ENCODE results near the gene UMODL1.

UMODL1 gene

DNA sequence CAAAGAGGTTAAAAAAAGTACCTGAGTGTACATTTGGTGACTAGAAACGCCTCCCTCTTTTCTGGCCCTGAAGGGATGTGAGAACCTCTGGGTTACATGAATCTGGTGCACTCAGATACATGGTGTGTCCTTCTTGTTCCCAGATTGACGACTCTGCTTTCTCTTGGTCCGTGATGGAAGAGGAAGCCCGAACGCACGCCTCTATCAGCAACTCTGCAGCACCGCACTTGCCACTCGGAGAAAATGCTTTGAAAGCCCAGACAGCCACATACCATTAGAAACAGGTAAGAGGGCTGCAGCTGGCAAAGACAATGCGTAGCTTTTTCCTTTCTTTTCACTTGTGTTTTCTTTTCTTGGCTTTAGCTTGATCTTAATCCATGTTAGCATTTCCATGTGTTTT lies 39.9 kb upstream of the UMODL1 start:
- no peaks in the 10 kb centered on the region for H3K4me1 ChIP-seq (ENCODE audit: insufficient read depth, low read length)
- H3K9me3 ChIP-seq (ENCODE audit: low read length): no peaks in the 10 kb centered on the region
- H3K27ac ChIP-seq (ENCODE audit: low read depth, low read length): no peak overlapping the region
- H3K9ac ChIP-seq (ENCODE audit: low read length): no peak overlapping the region
- no peak overlapping the region for H3K4me3 ChIP-seq (ENCODE audit: low read depth in 1 of 2, low read length in 2 of 2)
- H3K36me3 ChIP-seq (ENCODE audit: insufficient read depth, low read length): no peaks in the 10 kb centered on the region
- H3K27me3 ChIP-seq (ENCODE audit: control insufficient read depth in 1 of 2, insufficient read depth in 2 of 2, low read length in 2 of 2): peaks cover 0 to 4% of the 10 kb centered on the region in 2 donors

- no peak overlapping the region for H3K9ac ChIP-seq (ENCODE audit: low read length)
- no peaks in the 10 kb centered on the region for H3K9me3 ChIP-seq (ENCODE audit: low read length)
- H3K36me3 ChIP-seq (ENCODE audit: insufficient read depth, low read length): no peaks in the 10 kb centered on the region
- H3K27me3 ChIP-seq (ENCODE audit: control insufficient read depth in 1 of 2, insufficient read depth in 2 of 2, low read length in 2 of 2): peaks cover 0 to 4% of the 10 kb centered on the region in 2 donors
- no peak overlapping the region for H3K27ac ChIP-seq (ENCODE audit: low read depth, low read length)
- no peaks in the 10 kb centered on the region for H3K4me1 ChIP-seq (ENCODE audit: insufficient read depth, low read length)
- H3K4me3 ChIP-seq (ENCODE audit: low read depth in 1 of 2, low read length in 2 of 2): no peak overlapping the region
Observed at GRCh38 chr21:42031816-42032215, 39.3 kb upstream of the UMODL1 start.

GRCh38 chr21:42032266-42032665 lies 38.9 kb upstream of the UMODL1 start:
- Histone ChIP-seq H3K27me3 (ENCODE audit: control insufficient read depth in 1 of 2, insufficient read depth in 2 of 2, low read length in 2 of 2) (peaks cover 0 to 4% of the 10 kb centered on the region in 2 donors), H3K36me3 (ENCODE audit: insufficient read depth, low read length) (no peaks in the 10 kb centered on the region), H3K4me1 (ENCODE audit: insufficient read depth, low read length) (no peaks in the 10 kb centered on the region), H3K4me3 (ENCODE audit: low read depth in 1 of 2, low read length in 2 of 2) (no peak overlapping the region), H3K27ac (ENCODE audit: low read depth, low read length) (no peak overlapping the region), H3K9me3 (ENCODE audit: low read length) (no peaks in the 10 kb centered on the region), H3K9ac (ENCODE audit: low read length) (no peak overlapping the region)

- no peak overlapping the region for H3K27ac ChIP-seq (ENCODE audit: low read depth, low read length)
- no peak overlapping the region for H3K9ac ChIP-seq (ENCODE audit: low read length)
- no peak overlapping the region for H3K4me3 ChIP-seq (ENCODE audit: low read depth in 1 of 2, low read length in 2 of 2)
- no peaks in the 10 kb centered on the region for H3K4me1 ChIP-seq (ENCODE audit: insufficient read depth, low read length)
- H3K36me3 ChIP-seq (ENCODE audit: insufficient read depth, low read length): no peaks in the 10 kb centered on the region
- peaks cover 0 to 4% of the 10 kb centered on the region in 2 donors for H3K27me3 ChIP-seq (ENCODE audit: control insufficient read depth in 1 of 2, insufficient read depth in 2 of 2, low read length in 2 of 2)
- no peaks in the 10 kb centered on the region for H3K9me3 ChIP-seq (ENCODE audit: low read length)
Observed at GRCh38 chr21:42032968-42033367, 38.1 kb upstream of the UMODL1 start.

DNA sequence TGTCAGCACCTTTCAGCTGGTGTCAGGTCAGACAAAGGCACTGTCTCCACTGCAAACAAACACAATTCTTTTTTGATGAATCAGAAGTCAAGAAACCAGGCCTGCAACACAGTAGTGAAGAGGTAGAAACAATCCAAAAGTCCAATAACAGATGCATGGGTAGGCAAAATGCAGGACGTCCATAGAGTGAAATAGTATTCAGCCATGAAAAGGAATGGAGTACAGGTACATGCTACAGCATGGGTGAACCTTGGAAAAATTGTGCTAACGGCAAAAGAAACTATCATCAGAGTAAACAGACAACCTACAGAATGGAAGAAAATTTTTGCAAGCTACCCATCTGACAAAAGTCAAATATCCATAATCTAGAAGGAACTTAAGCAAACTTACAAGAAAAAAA lies 34.8 kb upstream of the UMODL1 start:
- Histone ChIP-seq H3K9ac (ENCODE audit: low read length) (no peak overlapping the region), H3K4me1 (ENCODE audit: insufficient read depth, low read length) (no peaks in the 10 kb centered on the region), H3K9me3 (ENCODE audit: low read length) (no peaks in the 10 kb centered on the region)

GRCh38 chr21:42037516-42037915 lies 33.6 kb upstream of the UMODL1 start:
- H3K36me3 ChIP-seq (ENCODE audit: insufficient read depth, low read length): no peaks in the 10 kb centered on the region
- H3K27me3 ChIP-seq (ENCODE audit: control insufficient read depth in 1 of 2, insufficient read depth in 2 of 2, low read length in 2 of 2): peaks cover 0 to 4% of the 10 kb centered on the region in 2 donors
- H3K9me3 ChIP-seq (ENCODE audit: low read length): no peaks in the 10 kb centered on the region
- no peaks in the 10 kb centered on the region for H3K4me1 ChIP-seq (ENCODE audit: insufficient read depth, low read length)
- no peak overlapping the region for H3K27ac ChIP-seq (ENCODE audit: low read depth, low read length)
- H3K9ac ChIP-seq (ENCODE audit: low read length): no peak overlapping the region
- no peak overlapping the region for H3K4me3 ChIP-seq (ENCODE audit: low read depth in 1 of 2, low read length in 2 of 2)

More for the DNA sequence above, 34.8 kb upstream of the UMODL1 start:
- H3K36me3 ChIP-seq (ENCODE audit: insufficient read depth, low read length): no peaks in the 10 kb centered on the region
- H3K27me3 ChIP-seq (ENCODE audit: control insufficient read depth in 1 of 2, insufficient read depth in 2 of 2, low read length in 2 of 2): peaks cover 0 to 4% of the 10 kb centered on the region in 2 donors
- H3K4me3 ChIP-seq (ENCODE audit: low read depth in 1 of 2, low read length in 2 of 2): no peak overlapping the region
- no peak overlapping the region for H3K27ac ChIP-seq (ENCODE audit: low read depth, low read length)

DNA sequence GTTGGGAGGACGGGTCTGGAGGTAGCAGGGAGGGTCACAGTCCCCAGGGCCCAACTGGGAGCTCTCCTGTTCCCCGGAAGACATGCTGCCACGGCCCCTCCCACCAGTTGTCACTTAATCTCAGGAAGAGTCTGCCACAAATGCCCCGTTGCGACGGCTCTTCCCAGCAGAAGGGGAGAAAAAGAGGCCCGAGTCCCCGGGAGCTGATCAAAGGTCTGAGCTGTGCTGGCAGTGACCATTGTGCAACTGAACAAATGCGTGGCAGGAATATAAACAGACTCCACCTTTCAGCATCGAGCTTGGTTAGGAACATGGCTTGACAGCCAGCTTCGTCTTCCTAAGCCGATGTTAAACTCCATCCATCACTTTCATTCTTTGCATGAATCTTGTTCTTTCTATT lies 33.2 kb upstream of the UMODL1 start:
- Histone ChIP-seq H3K4me3 (ENCODE audit: low read depth in 1 of 2, low read length in 2 of 2) (no peak overlapping the region), H3K36me3 (ENCODE audit: insufficient read depth, low read length) (no peaks in the 10 kb centered on the region), H3K4me1 (ENCODE audit: insufficient read depth, low read length) (no peaks in the 10 kb centered on the region), H3K9me3 (ENCODE audit: low read length) (no peaks in the 10 kb centered on the region), H3K27ac (ENCODE audit: low read depth, low read length) (no peak overlapping the region), H3K27me3 (ENCODE audit: control insufficient read depth in 1 of 2, insufficient read depth in 2 of 2, low read length in 2 of 2) (peaks cover 0 to 3% of the 10 kb centered on the region in 2 donors), H3K9ac (ENCODE audit: low read length) (no peak overlapping the region)

DNA sequence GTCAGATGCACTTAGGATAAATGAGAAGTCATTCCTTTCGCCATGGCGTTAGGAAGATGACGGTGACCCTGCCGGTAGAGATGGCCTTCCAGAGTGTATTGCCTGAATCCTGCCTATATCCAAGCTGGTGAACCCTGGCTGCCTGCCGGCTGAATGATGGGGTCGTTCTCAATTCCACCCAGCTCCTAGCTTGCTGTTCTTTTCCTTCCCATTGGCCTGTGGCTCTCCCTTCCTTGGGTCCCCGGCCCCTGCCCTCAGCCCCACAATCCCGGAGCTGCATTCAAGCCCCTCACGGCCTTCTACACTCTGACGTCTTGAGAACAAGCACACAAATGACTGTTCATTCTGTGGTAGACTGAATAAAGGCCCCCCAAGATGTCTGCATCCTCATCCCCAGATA lies 32.7 kb upstream of the UMODL1 start:
- Histone ChIP-seq H3K9me3 (ENCODE audit: low read length) (no peaks in the 10 kb centered on the region), H3K4me1 (ENCODE audit: insufficient read depth, low read length) (no peaks in the 10 kb centered on the region), H3K36me3 (ENCODE audit: insufficient read depth, low read length) (no peaks in the 10 kb centered on the region), H3K27me3 (ENCODE audit: control insufficient read depth in 1 of 2, insufficient read depth in 2 of 2, low read length in 2 of 2) (no peaks in the 10 kb centered on the region), H3K27ac (ENCODE audit: low read depth, low read length) (no peak overlapping the region), H3K4me3 (ENCODE audit: low read depth in 1 of 2, low read length in 2 of 2) (no peak overlapping the region), H3K9ac (ENCODE audit: low read length) (no peak overlapping the region)

GRCh38 chr21:42038826-42039425 lies 32.2 kb upstream of the UMODL1 start:
- Histone ChIP-seq H3K9me3 (ENCODE audit: low read length) (no peaks in the 10 kb centered on the region), H3K27ac (ENCODE audit: low read depth, low read length) (no peak overlapping the region), H3K4me1 (ENCODE audit: insufficient read depth, low read length) (no peaks in the 10 kb centered on the region), H3K9ac (ENCODE audit: low read length) (no peak overlapping the region), H3K4me3 (ENCODE audit: low read depth in 1 of 2, low read length in 2 of 2) (no peak overlapping the region), H3K36me3 (ENCODE audit: insufficient read depth, low read length) (no peaks in the 10 kb centered on the region), H3K27me3 (ENCODE audit: control insufficient read depth in 1 of 2, insufficient read depth in 2 of 2, low read length in 2 of 2) (no peaks in the 10 kb centered on the region)

GRCh38 chr21:42039470-42039901 lies 31.6 kb upstream of the UMODL1 start:
- Histone ChIP-seq H3K27ac (ENCODE audit: low read depth, low read length) (no peak overlapping the region), H3K27me3 (ENCODE audit: control insufficient read depth in 1 of 2, insufficient read depth in 2 of 2, low read length in 2 of 2) (no peaks in the 10 kb centered on the region), H3K4me1 (ENCODE audit: insufficient read depth, low read length) (no peaks in the 10 kb centered on the region), H3K4me3 (ENCODE audit: low read depth in 1 of 2, low read length in 2 of 2) (no peak overlapping the region), H3K9ac (ENCODE audit: low read length) (no peak overlapping the region), H3K9me3 (ENCODE audit: low read length) (no peaks in the 10 kb centered on the region), H3K36me3 (ENCODE audit: insufficient read depth, low read length) (no peaks in the 10 kb centered on the region)

GRCh38 chr21:42039911-42040351 lies 31.2 kb upstream of the UMODL1 start:
- H3K36me3 ChIP-seq (ENCODE audit: insufficient read depth, low read length): no peaks in the 10 kb centered on the region
- no peak overlapping the region for H3K4me3 ChIP-seq (ENCODE audit: low read depth in 1 of 2, low read length in 2 of 2)
- no peaks in the 10 kb centered on the region for H3K9me3 ChIP-seq (ENCODE audit: low read length)
- no peaks in the 10 kb centered on the region for H3K4me1 ChIP-seq (ENCODE audit: insufficient read depth, low read length)
- H3K27ac ChIP-seq (ENCODE audit: low read depth, low read length): no peak overlapping the region
- H3K9ac ChIP-seq (ENCODE audit: low read length): no peak overlapping the region
- no peaks in the 10 kb centered on the region for H3K27me3 ChIP-seq (ENCODE audit: control insufficient read depth in 1 of 2, insufficient read depth in 2 of 2, low read length in 2 of 2)

DNA sequence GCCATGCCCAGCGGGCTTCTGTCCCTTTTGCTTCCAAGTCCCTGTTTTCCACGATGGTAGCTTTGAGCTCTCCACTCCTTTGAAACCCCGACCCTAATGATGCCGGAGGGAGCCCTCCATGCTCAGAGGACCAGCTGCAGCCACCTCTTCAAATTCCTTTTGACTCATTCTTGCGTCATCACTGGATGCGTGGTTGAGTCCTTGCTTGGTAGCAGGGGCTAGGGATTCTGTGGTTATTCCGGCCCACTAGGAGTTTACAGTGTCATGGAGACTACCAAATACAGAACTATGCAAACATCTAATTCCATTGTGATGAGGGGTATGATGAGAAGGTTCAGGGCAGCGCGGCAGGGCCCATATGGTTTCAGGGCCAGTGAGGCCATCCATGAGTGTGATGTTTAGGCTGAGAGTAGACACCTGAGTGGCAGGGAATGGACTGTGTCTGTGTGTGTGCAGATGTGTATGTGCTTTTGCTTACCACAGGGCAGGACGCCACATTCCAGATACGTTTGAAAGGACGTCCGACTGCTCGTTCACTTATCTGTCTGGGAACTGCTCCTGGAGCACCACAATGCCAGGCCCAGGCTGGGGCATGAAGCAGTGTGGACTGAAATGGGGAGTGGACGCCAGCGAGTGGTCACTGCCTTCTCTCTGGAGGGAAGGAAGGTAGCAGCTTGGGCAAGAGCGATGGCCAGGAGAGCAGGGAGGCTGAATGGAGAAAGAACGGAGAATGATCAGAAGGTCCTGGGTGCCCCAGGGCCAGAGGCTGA lies 30.5 kb upstream of the UMODL1 start:
- Histone ChIP-seq H3K36me3 (ENCODE audit: insufficient read depth, low read length) (no peaks in the 10 kb centered on the region), H3K9me3 (ENCODE audit: low read length) (no peaks in the 10 kb centered on the region), H3K27me3 (ENCODE audit: control insufficient read depth in 1 of 2, insufficient read depth in 2 of 2, low read length in 2 of 2) (no peaks in the 10 kb centered on the region), H3K4me3 (ENCODE audit: low read depth in 1 of 2, low read length in 2 of 2) (no peak overlapping the region), H3K9ac (ENCODE audit: low read length) (no peak overlapping the region), H3K27ac (ENCODE audit: low read depth, low read length) (no peak overlapping the region), H3K4me1 (ENCODE audit: insufficient read depth, low read length) (no peaks in the 10 kb centered on the region)
